Measurements from ENCODE around the gene HOXD11. TPM values are rescaled to one million over a fixed set of nuclear protein-coding genes. Genes with fewer than 3 reads are reported as not detected.

HOXD11 gene
- total and polyA plus RNA-seq, 2 donors (not counting 3 experiments of a cell fraction or from before 2014, with no cell fraction given), result not detected

- intact Hi-C loops (cut with micrococcal nuclease) (no loop called here), dilution Hi-C loops (cut with MboI; ENCODE audit: extremely low pct_ligation_motif_present, low sequenced_read_pairs) (no loop called here)
- DNase-seq (ENCODE audit: low read depth, low spot score) (no peak), FAIRE-seq (no peak)
- Histone ChIP-seq H3K4me3 (replicated peaks in 1 of 3; ENCODE audit: insufficient read depth in 1 of 3, low read depth in 1 of 3, low read length in 3 of 3) (no peak overlapping the region), H3K4me1 (ENCODE audit: control insufficient read depth, extremely low read depth, insufficient read depth, low read length) (no peaks in the 10 kb centered on the region), H4K20me1 (replicated peaks; ENCODE audit: control insufficient read depth, extremely low read depth, insufficient read depth, low read length) (no peaks in the 10 kb centered on the region), H3K27ac (ENCODE audit: insufficient read depth, low read depth, low read length) (no peak overlapping the region), H3K9me3 (replicated peaks; ENCODE audit: control insufficient read depth, insufficient read depth, low read length) (no peaks in the 10 kb centered on the region), H3K79me2 (ENCODE audit: control insufficient read depth, insufficient read depth, low read length) (no peaks in the 10 kb centered on the region), H3K36me3 (ENCODE audit: control insufficient read depth in 2 of 2, extremely low read depth in 1 of 2, insufficient read depth in 2 of 2, low read length in 2 of 2) (no peaks in the 10 kb centered on the region), H3K4me2 (ENCODE audit: insufficient read depth, low read length) (no peak overlapping the region), H3K9ac (replicated peaks; ENCODE audit: extremely low read depth, insufficient read depth, low read length) (no peak overlapping the region), H3K27me3 (ENCODE audit: control insufficient read depth in 2 of 2, insufficient read depth in 2 of 2, low read length in 2 of 2) (peaks cover 84 to 96% of the 10 kb centered on the region in 2 experiments), H3K9me1 (replicated peaks; ENCODE audit: control insufficient read depth, extremely low read depth, insufficient read depth, low read length) (no peaks in the 10 kb centered on the region), H2AFZ (ENCODE audit: low read depth, low read length) (no peak overlapping the region)
- ChIA-PET CTCF (interaction anchor here (1.9 kb wide), 1 partner anchor 10 kb away, joined by 7 read pairs; no protein-coding TSS in a partner anchor), POLR2A (no interaction called here)
- TF ChIP-seq EZH2 (IDR thresholded peaks at IDR 0.05; ENCODE audit: borderline replicate concordance, low read depth, low read length, severe bottlenecking), result peak; percentile 80
- no peak for TF ChIP-seq MYC (IDR thresholded peaks at IDR 0.05; ENCODE audit: low read depth, low read length)
- no TSS peak for BruUV-seq (replicated peaks)
Measured at GRCh38 chr2:176107731-176108181, 676 bp downstream of the HOXD11 start.

GRCh38 chr2:176109192-176109901 lies 2.3 kb downstream of the HOXD11 start:
- Histone ChIP-seq H3K27me3 (ENCODE audit: control insufficient read depth in 2 of 2, insufficient read depth in 2 of 2, low read length in 2 of 2) (peaks cover 83 to 96% of the 10 kb centered on the region in 2 experiments), H3K9me1 (replicated peaks; ENCODE audit: control insufficient read depth, extremely low read depth, insufficient read depth, low read length) (no peaks in the 10 kb centered on the region), H4K20me1 (replicated peaks; ENCODE audit: control insufficient read depth, extremely low read depth, insufficient read depth, low read length) (no peaks in the 10 kb centered on the region), H3K9me3 (replicated peaks; ENCODE audit: control insufficient read depth, insufficient read depth, low read length) (no peaks in the 10 kb centered on the region), H2AFZ (ENCODE audit: low read depth, low read length) (no peak overlapping the region), H3K4me2 (ENCODE audit: insufficient read depth, low read length) (no peak overlapping the region), H3K4me3 (replicated peaks in 1 of 3; ENCODE audit: insufficient read depth in 1 of 3, low read depth in 1 of 3, low read length in 3 of 3) (no peak overlapping the region), H3K4me1 (ENCODE audit: control insufficient read depth, extremely low read depth, insufficient read depth, low read length) (no peaks in the 10 kb centered on the region), H3K36me3 (ENCODE audit: control insufficient read depth in 2 of 2, extremely low read depth in 1 of 2, insufficient read depth in 2 of 2, low read length in 2 of 2) (no peaks in the 10 kb centered on the region), H3K9ac (replicated peaks; ENCODE audit: extremely low read depth, insufficient read depth, low read length) (no peak overlapping the region), H3K79me2 (ENCODE audit: control insufficient read depth, insufficient read depth, low read length) (no peaks in the 10 kb centered on the region), H3K27ac (ENCODE audit: insufficient read depth, low read depth, low read length) (no peak overlapping the region)
- no TSS peak for BruUV-seq (replicated peaks)
- POLR2A ChIA-PET, result no interaction called here
- CTCF ChIA-PET, result interaction anchor here (0.7 to 4.3 kb wide), 4 partner anchors 545 to 1410 kb away, joined by 3 to 15 read pairs (median 5); no protein-coding TSS in a partner anchor
- TF ChIP-seq POLR2A (IDR thresholded peaks at IDR 0.05; ENCODE audit: low read depth, low read length) (no peak), EZH2 (IDR thresholded peaks at IDR 0.05; ENCODE audit: borderline replicate concordance, low read depth, low read length, severe bottlenecking) (peak; percentile 91), GATA2 (IDR thresholded peaks at IDR 0.05; ENCODE audit: insufficient read depth, insufficient read length, low read depth, low read length) (no peak)
- dilution Hi-C loops (cut with MboI; ENCODE audit: extremely low pct_ligation_motif_present, low sequenced_read_pairs), result no loop called here
- no peak for DNase-seq (ENCODE audit: low read depth, low spot score)
- intact Hi-C loops (cut with micrococcal nuclease), result no loop called here
- no peak for FAIRE-seq

All from endothelial cell of umbilical vein (primary cell).